ENCODE measurements around the gene LARP6. TPM values are rescaled to one million over a fixed set of nuclear protein-coding genes. Genes with fewer than 3 reads are reported as not detected.

Gene LARP6
- total RNA-seq, 2 donors from 2014 or later, result 20.0 to 44.2 TPM

- Histone ChIP-seq H3K9me3 (no peaks in the 10 kb centered on the region), H3K27ac (peak overlapping the region in 1 of 4 donors; percentile 74), H3K36me3 (replicated peaks in 1 of 2; ENCODE audit: insufficient read depth in 1 of 2, low read depth in 2 of 2) (no peaks in the 10 kb centered on the region), H3K4me1 (peaks cover 39% of the 10 kb centered on the region), H3K4me3 (no peak overlapping the region), H3K27me3 (no peaks in the 10 kb centered on the region)
- 94 to 95% methylated on average over 14 to 19 of the region's 20 CpGs for WGBS, 2 donors
- DNase-seq (no peak), ATAC-seq (no peak)
- intact Hi-C loops (cut with DNase I), result no loop called here
- TF ChIP-seq CTCF (IDR thresholded peaks at IDR 0.05), result no peak
- TF ChIP-seq POLR2A (IDR thresholded peaks at IDR 0.05), result no peak
Observed at GRCh38 chr15:70832176-70832575, 21.8 kb downstream of the LARP6 start.

GRCh38 chr15:70831094-70831911, 22.7 kb downstream of the LARP6 start:
- peak overlapping the region; percentile 50 to 78 (median 72) for H3K27ac ChIP-seq
- 69 to 79% methylated on average over 6 of the region's 6 CpGs for WGBS, 2 donors

GRCh38 chr15:70830615-70831014, 23.3 kb downstream of the LARP6 start:
- intact Hi-C loops (cut with DNase I), result no loop called here
- peak overlapping the region; percentile 50 to 78 (median 72) for H3K27ac ChIP-seq
- no peaks in the 10 kb centered on the region for H3K27me3 ChIP-seq
- TF ChIP-seq POLR2A (IDR thresholded peaks at IDR 0.05), result no peak
- DNase-seq, result peak; percentile 43 to 69 (median 56)
- 6 to 13% methylated on average over 2 of the region's 2 CpGs for WGBS, 2 donors
- no peak overlapping the region for H3K4me3 ChIP-seq
- H3K36me3 ChIP-seq (replicated peaks in 1 of 2; ENCODE audit: insufficient read depth in 1 of 2, low read depth in 2 of 2), result no peaks in the 10 kb centered on the region
- no peaks in the 10 kb centered on the region for H3K9me3 ChIP-seq
- peak; percentile 86 for ATAC-seq
- H3K4me1 ChIP-seq, result peaks cover 39% of the 10 kb centered on the region

More at GRCh38 chr15:70831094-70831911, 22.7 kb downstream of the LARP6 start:
- peaks cover 39% of the 10 kb centered on the region for H3K4me1 ChIP-seq
- H3K4me3 ChIP-seq, result no peak overlapping the region
- no peaks in the 10 kb centered on the region for H3K9me3 ChIP-seq
- TF ChIP-seq POLR2A (IDR thresholded peaks at IDR 0.05), result no peak
- no peak for TF ChIP-seq CTCF (IDR thresholded peaks at IDR 0.05)
- DNase-seq (no peak), ATAC-seq (no peak)
- H3K27me3 ChIP-seq, result no peaks in the 10 kb centered on the region
- intact Hi-C loops (cut with DNase I), result no loop called here
- no peaks in the 10 kb centered on the region for H3K36me3 ChIP-seq (replicated peaks in 1 of 2; ENCODE audit: insufficient read depth in 1 of 2, low read depth in 2 of 2)

GRCh38 chr15:70829371-70830166, 24.4 kb downstream of the LARP6 start:
- peak overlapping the region; percentile 17 to 74 (median 34) for H3K27ac ChIP-seq
- ATAC-seq (no peak), DNase-seq (no peak)

More at GRCh38 chr15:70829371-70830166, 24.4 kb downstream of the LARP6 start:
- no peak overlapping the region for H3K4me3 ChIP-seq
- TF ChIP-seq POLR2A (IDR thresholded peaks at IDR 0.05) (no peak), CTCF (IDR thresholded peaks at IDR 0.05) (no peak)
- 33 to 52% methylated on average over 7 to 9 of the region's 9 CpGs for WGBS, 2 donors
- H3K9me3 ChIP-seq, result no peaks in the 10 kb centered on the region
- no peaks in the 10 kb centered on the region for H3K36me3 ChIP-seq (replicated peaks in 1 of 2; ENCODE audit: insufficient read depth in 1 of 2, low read depth in 2 of 2)
- peaks cover 48% of the 10 kb centered on the region for H3K4me1 ChIP-seq
- no peaks in the 10 kb centered on the region for H3K27me3 ChIP-seq
- intact Hi-C loops (cut with DNase I), result no loop called here

Data from body of pancreas (tissue), 4 donors.